ENCODE measurements around the gene GRIPAP1.

GRIPAP1 gene

DNA sequence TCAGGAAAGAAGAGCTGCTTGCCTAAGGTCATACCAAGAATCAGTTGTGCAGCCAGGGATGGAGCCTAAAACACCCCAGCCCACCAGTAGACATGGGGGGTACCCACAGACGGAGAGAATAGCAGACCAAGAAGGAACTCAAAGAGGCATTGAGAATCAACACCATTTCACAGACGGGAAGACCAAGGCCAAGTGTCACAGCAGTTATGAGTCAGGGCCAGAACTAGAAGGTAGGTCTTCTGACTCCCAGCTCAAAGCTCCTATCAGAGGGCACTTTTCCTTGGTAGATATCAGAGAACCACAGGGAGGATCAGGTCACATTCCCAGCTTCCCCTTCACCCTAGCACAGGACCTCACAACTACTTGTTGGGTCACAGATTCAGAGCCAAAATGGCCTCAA, 59.2 kb downstream of the GRIPAP1 start:
- Histone ChIP-seq H3K9ac (ENCODE audit: low read length) (no peak overlapping the region), H3K36me3 (ENCODE audit: control insufficient read depth, insufficient read depth, low read length) (no peaks in the 10 kb centered on the region), H3K4me1 (ENCODE audit: control insufficient read depth, insufficient read depth, low read length) (no peaks in the 10 kb centered on the region), H3K27me3 (ENCODE audit: control insufficient read depth, insufficient read depth, low read length) (no peaks in the 10 kb centered on the region), H3K4me3 (ENCODE audit: low read length) (no peak overlapping the region), H3K27ac (ENCODE audit: low read depth, low read length) (no peak overlapping the region)

DNA sequence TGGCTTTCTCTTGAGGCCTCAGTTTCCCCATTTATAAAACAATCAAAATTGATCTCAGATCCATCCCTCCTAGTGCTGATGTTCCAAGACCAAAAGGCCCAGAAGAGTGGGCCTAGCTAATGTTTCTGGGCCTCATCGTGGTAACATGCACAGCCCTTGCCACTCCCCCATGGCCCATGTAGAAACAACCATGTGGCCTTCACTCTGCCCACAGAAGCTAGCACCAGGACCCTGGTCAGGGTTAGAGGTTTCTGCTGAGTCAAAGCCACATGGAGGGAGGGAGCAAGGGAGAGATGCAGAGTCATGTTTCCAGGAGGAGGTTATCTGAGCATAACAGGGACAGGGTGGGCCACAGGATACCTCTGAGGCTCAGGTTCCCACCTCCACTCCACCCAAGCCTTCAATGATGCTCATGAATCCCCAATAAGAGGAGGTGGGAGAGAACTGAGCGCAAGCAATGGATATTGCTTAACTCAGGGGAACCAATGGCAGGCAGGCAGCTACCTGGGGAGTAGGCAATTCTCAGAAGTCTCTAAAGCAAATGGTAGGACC, 61.6 kb downstream of the GRIPAP1 start:
- no peaks in the 10 kb centered on the region for H3K4me1 ChIP-seq (ENCODE audit: control insufficient read depth, insufficient read depth, low read length)

DNA sequence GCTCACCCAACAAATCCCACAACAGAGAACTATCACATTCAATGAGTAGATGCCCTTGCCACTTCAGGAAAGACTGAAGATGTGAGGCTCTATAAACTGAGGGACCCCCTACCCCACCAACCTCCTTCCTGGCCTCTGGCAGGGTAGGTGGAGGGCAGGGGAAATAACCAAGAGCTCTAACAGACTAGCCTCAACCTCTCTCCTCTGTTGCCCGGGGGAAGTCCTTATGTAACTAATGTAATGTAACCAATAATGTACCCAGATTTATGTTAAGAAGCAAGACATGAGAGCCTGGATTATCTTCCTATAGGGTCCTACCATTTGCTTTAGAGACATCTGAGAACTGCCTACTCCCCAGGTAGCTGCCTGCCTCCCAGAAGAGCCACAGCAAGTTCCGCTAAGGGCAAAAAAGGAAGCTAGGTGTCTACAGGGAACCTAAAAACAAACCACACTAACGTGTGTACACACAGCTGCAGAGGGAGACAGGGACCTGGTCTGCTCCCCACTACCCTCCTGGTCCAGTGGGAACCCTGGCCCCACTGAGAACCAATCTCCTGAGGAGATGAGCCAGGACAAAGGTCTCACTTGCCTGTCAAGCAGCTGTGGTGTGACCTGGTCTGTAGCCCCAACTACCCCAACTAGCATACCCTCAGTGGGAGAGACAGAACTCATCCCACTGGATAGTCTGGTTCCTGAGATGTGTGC, 62.4 kb downstream of the GRIPAP1 start:
- Histone ChIP-seq H3K36me3 (ENCODE audit: control insufficient read depth, insufficient read depth, low read length) (no peaks in the 10 kb centered on the region), H3K27ac (ENCODE audit: low read depth, low read length) (no peak overlapping the region), H3K9ac (ENCODE audit: low read length) (no peak overlapping the region), H3K27me3 (ENCODE audit: control insufficient read depth, insufficient read depth, low read length) (no peaks in the 10 kb centered on the region), H3K4me1 (ENCODE audit: control insufficient read depth, insufficient read depth, low read length) (no peaks in the 10 kb centered on the region), H3K4me3 (ENCODE audit: low read length) (no peak overlapping the region)

More for the DNA sequence above, 61.6 kb downstream of the GRIPAP1 start:
- no peak overlapping the region for H3K9ac ChIP-seq (ENCODE audit: low read length)
- no peak overlapping the region for H3K27ac ChIP-seq (ENCODE audit: low read depth, low read length)
- no peaks in the 10 kb centered on the region for H3K27me3 ChIP-seq (ENCODE audit: control insufficient read depth, insufficient read depth, low read length)
- no peaks in the 10 kb centered on the region for H3K36me3 ChIP-seq (ENCODE audit: control insufficient read depth, insufficient read depth, low read length)
- no peak overlapping the region for H3K4me3 ChIP-seq (ENCODE audit: low read length)

DNA sequence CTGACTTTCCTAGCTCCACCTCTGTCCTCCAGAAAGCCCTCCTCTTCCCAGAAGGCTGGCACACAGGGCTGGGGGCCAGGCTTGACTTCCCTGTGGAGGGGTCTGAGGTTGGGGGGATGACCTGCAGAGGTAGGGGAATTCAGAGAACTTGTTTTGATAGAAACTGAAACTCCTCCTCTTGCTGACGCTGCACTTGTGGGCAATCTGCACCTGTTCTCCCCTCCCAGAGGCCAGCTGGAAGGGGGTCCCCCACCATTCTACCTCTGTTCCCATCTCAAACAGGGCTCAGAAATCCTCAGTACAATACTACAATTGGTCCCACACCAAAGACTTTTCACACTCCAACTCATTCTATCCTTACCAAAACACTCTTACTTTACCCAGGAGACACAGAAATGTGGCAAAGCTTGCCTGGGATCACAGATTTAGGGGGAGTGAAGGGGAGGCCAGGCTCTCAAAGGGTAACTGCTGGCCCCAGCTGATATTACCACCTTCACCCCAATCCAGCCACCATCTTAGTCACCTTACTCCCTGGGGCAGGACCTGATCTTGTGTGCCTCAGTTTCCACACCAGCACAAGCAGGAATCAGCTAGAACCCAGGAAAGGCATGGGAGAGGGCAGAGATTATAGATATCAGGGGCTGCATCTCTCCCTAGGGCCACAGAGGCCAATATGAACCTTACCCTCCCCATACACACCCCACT, 63.2 kb downstream of the GRIPAP1 start:
- no peak overlapping the region for H3K27ac ChIP-seq (ENCODE audit: low read depth, low read length)
- H3K4me1 ChIP-seq (ENCODE audit: control insufficient read depth, insufficient read depth, low read length), result no peaks in the 10 kb centered on the region
- no peak overlapping the region for H3K4me3 ChIP-seq (ENCODE audit: low read length)
- no peak overlapping the region for H3K9ac ChIP-seq (ENCODE audit: low read length)
- peaks cover 1% of the 10 kb centered on the region for H3K36me3 ChIP-seq (ENCODE audit: control insufficient read depth, insufficient read depth, low read length)
- H3K27me3 ChIP-seq (ENCODE audit: control insufficient read depth, insufficient read depth, low read length), result no peaks in the 10 kb centered on the region

DNA sequence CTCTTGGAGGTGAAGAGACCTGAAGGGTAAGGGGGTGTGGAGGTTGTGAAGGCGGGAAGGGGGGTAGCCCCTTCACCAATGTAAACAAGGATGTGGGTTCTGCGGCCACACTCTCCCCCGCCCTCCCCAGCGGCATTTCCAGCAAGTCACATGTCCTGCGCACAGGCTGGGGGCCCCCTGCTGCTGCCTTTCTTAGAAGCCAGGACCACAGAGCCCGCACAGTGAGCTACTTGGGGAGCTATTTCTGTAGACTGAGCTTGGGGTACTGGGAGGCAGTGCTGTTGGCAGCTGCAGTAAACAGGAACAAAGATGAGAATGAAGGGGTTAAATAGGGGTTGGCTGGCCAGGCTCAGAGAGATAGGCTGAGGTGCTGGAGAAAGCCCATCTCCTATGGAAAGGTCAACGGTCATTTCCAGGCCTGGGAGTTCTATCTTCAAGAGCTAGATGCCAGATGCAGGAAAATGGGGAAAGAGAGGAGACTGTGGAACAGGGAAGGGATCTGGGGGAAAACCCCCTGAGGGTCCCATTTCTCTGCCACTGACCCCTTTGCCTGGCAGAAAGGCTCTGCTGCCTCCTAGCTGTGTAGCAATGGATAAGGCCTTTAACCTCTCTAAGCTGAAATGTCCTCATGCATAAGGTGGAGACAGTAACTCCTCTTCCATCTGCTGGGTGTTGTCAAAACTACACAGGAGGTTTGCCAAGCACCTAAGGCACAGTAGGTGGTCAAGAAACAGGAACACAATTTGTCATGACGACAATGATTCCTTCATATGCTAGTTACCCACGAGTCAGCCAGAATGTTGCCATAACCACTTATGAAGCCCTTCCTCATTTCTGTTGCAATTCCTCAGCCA, 64.8 kb downstream of the GRIPAP1 start:
- no peaks in the 10 kb centered on the region for H3K4me1 ChIP-seq (ENCODE audit: control insufficient read depth, insufficient read depth, low read length)
- H3K27me3 ChIP-seq (ENCODE audit: control insufficient read depth, insufficient read depth, low read length), result no peaks in the 10 kb centered on the region
- peaks cover 3% of the 10 kb centered on the region for H3K36me3 ChIP-seq (ENCODE audit: control insufficient read depth, insufficient read depth, low read length)
- no peak overlapping the region for H3K9ac ChIP-seq (ENCODE audit: low read length)
- no peak overlapping the region for H3K4me3 ChIP-seq (ENCODE audit: low read length)
- H3K27ac ChIP-seq (ENCODE audit: low read depth, low read length), result no peak overlapping the region

DNA sequence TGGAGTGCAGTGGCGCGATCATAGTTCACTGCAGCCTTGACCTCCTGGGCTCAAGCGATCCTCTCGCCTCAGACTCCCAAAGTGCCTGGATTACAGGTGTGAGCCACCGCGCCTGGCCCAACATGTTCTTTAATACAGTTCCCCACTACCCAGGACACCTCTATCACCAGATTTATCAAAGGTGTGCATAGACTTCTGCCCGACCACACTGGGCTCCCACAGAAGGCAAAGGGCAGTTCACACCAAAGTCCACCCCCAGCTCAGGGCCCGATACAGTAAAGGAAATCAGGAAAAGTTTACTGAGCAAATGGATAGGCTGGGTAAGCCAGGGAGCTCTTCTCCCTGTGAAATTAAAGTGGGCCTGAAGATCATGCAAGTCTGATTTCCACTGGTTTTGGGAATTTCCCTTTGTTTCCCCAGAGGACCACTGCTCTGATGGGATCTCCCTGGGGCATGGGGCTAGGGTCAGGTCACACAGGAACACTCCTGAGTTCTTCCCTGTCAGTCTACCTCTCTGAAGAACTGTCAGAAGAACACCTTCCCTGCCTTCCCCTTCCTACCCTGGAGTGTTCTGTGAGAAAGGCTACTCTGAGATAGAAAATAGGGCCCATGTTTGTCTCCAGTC, 65.5 kb downstream of the GRIPAP1 start:
- H3K4me3 ChIP-seq (ENCODE audit: low read length), result no peak overlapping the region
- no peaks in the 10 kb centered on the region for H3K4me1 ChIP-seq (ENCODE audit: control insufficient read depth, insufficient read depth, low read length)
- no peak overlapping the region for H3K9ac ChIP-seq (ENCODE audit: low read length)
- H3K36me3 ChIP-seq (ENCODE audit: control insufficient read depth, insufficient read depth, low read length), result peaks cover 3% of the 10 kb centered on the region
- no peak overlapping the region for H3K27ac ChIP-seq (ENCODE audit: low read depth, low read length)
- no peaks in the 10 kb centered on the region for H3K27me3 ChIP-seq (ENCODE audit: control insufficient read depth, insufficient read depth, low read length)

DNA sequence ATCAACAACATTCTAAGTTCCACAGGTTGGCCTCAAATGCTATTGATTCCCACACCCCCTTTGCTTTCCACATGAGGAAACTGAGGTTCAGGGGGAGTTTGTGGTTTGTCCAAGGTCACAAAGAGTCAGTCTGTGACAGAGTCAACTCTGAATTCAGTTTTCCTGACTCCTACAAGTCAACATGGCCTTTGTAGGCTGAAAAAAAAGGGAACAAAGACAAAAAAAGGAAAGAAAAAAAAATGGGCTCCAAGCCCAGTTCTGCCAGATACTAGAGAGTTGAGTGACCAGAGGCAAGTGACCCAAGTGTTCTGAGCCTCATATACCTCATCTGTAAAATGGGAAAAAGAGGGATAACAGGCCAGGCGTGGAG, 66.8 kb downstream of the GRIPAP1 start:
- Histone ChIP-seq H3K36me3 (ENCODE audit: control insufficient read depth, insufficient read depth, low read length) (peaks cover 3% of the 10 kb centered on the region), H3K9ac (ENCODE audit: low read length) (no peak overlapping the region), H3K27ac (ENCODE audit: low read depth, low read length) (no peak overlapping the region), H3K27me3 (ENCODE audit: control insufficient read depth, insufficient read depth, low read length) (no peaks in the 10 kb centered on the region), H3K4me1 (ENCODE audit: control insufficient read depth, insufficient read depth, low read length) (no peaks in the 10 kb centered on the region), H3K4me3 (ENCODE audit: low read length) (no peak overlapping the region)

DNA sequence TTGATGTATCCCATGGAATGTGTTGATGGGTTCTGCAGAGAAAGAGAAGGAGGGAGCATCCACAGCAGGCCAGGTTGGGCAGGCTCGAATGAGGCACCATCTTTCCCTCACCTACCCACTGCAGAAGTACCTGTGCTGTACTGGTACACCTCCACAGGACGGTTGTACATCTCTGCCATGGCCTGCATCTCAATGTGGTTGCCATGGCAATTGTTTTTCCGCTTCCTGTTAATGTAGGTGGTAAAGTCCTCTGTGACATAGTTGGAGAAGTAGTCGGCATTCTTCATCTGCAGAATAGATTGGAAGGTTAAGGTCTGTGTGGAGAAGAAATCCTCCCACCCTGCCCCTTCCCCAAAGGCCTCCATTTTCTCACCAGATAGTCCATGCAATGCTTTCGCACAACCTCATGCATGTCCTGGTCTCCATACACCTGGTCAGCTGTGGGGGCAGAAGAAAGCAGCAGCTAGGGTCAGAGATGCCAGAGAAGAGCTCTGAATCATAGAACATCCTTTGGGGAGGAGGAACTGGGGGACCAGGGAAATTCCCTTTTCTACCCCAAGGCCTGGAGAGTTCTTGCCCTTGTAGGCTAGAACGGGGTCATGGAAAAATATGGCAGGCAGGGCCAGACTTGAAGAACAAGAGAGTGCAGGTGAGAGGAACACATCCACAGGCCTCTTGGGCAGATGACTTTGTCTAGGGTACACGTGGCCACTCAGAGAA, 67.3 kb downstream of the GRIPAP1 start:
- Histone ChIP-seq H3K4me1 (ENCODE audit: control insufficient read depth, insufficient read depth, low read length) (no peaks in the 10 kb centered on the region), H3K36me3 (ENCODE audit: control insufficient read depth, insufficient read depth, low read length) (peaks cover 3% of the 10 kb centered on the region), H3K9ac (ENCODE audit: low read length) (no peak overlapping the region), H3K27ac (ENCODE audit: low read depth, low read length) (no peak overlapping the region), H3K27me3 (ENCODE audit: control insufficient read depth, insufficient read depth, low read length) (no peaks in the 10 kb centered on the region), H3K4me3 (ENCODE audit: low read length) (no peak overlapping the region)

DNA sequence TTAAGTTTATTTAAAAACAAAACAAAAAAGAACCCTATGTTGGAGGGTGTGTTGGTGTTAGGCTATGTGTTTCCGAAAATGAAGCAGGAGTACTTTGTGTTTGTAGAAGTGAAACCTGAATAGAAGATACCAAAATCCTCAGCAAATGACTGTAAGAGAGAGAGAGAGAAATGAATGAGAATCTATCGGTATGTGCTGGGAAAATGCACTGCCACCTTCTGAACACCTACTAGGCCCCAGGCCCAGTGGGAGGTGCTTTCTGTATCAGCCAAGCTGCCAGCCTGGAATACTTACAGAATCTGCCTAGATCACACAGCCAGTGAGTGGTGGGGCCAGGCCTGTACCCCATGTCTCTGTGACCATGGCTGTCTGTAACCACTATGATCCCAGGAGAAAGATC, 68.3 kb downstream of the GRIPAP1 start:
- peaks cover 3% of the 10 kb centered on the region for H3K36me3 ChIP-seq (ENCODE audit: control insufficient read depth, insufficient read depth, low read length)
- H3K27me3 ChIP-seq (ENCODE audit: control insufficient read depth, insufficient read depth, low read length), result no peaks in the 10 kb centered on the region
- no peak overlapping the region for H3K9ac ChIP-seq (ENCODE audit: low read length)
- no peak overlapping the region for H3K27ac ChIP-seq (ENCODE audit: low read depth, low read length)
- no peaks in the 10 kb centered on the region for H3K4me1 ChIP-seq (ENCODE audit: control insufficient read depth, insufficient read depth, low read length)
- H3K4me3 ChIP-seq (ENCODE audit: low read length), result no peak overlapping the region

DNA sequence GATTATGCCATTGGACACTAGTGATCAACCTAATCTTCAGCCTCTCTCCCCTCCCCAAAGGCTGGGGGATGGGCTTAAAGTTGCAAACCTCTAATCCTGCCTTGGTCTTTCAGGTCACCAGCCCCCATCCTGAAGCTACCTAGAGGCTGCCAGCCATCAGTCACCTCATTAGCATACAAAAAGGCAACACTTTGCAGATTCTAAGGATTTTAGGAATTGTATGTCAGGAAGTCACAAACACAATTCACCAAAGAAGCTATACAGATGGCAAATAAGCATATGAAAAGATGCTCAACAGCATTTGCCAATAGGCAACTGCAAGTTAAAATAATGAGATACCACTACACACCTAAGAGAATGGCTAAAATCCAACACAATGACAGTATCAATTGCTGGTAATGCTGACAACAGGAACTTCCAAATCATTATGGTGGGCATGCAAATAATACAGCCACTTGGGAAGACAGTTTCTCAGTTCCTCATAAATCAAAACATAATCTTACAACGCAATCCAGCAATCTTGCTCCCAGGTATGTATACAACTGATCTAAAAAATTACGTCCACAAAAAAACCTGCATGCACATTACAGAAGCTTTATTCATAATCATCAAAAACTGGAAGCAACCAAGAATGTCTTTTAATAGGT, 74.2 kb downstream of the GRIPAP1 start:
- Histone ChIP-seq H3K9ac (ENCODE audit: low read length) (no peak overlapping the region), H3K36me3 (ENCODE audit: control insufficient read depth, insufficient read depth, low read length) (no peaks in the 10 kb centered on the region), H3K27ac (ENCODE audit: low read depth, low read length) (no peak overlapping the region), H3K4me3 (ENCODE audit: low read length) (no peak overlapping the region), H3K27me3 (ENCODE audit: control insufficient read depth, insufficient read depth, low read length) (no peaks in the 10 kb centered on the region), H3K4me1 (ENCODE audit: control insufficient read depth, insufficient read depth, low read length) (no peaks in the 10 kb centered on the region)

DNA sequence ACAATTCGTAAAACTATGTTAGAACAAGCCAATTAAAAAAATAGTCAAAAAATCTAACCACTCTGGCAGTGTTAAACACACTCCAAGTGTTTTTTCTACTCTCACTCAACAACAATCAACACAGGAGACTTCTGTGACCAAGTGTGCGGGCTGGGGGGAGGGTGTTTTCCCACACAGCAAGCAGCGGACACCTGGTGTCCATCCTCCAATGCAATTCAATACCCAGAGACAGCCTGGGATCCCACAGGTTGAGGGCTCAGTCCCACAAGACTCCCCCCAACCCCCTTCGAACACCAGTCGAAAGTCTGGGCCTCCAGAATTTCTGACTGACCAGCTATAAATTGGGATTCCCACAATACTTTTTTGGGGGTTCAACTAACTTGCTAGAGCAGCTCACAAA, 74.9 kb downstream of the GRIPAP1 start:
- H3K4me1 ChIP-seq (ENCODE audit: control insufficient read depth, insufficient read depth, low read length), result no peaks in the 10 kb centered on the region
- H3K4me3 ChIP-seq (ENCODE audit: low read length), result no peak overlapping the region
- no peaks in the 10 kb centered on the region for H3K36me3 ChIP-seq (ENCODE audit: control insufficient read depth, insufficient read depth, low read length)
- H3K9ac ChIP-seq (ENCODE audit: low read length), result no peak overlapping the region
- no peaks in the 10 kb centered on the region for H3K27me3 ChIP-seq (ENCODE audit: control insufficient read depth, insufficient read depth, low read length)
- no peak overlapping the region for H3K27ac ChIP-seq (ENCODE audit: low read depth, low read length)
